Measurements from ENCODE around the gene ATP2C2. TPM values are rescaled to one million over a fixed set of nuclear protein-coding genes. Genes with fewer than 3 reads are reported as not detected.

Gene ATP2C2
- total RNA-seq, 1 experiment from 2014 or later = 4.0 TPM

- Histone ChIP-seq H3K14ac (ENCODE audit: insufficient read depth, low read length) (no peak overlapping the region), H4K5ac (ENCODE audit: insufficient read length, low read depth, low read length) (no peak overlapping the region), H3K79me1 (ENCODE audit: insufficient read depth, low read depth, low read length, poor library complexity, severe bottlenecking) (no peaks in the 10 kb centered on the region), H2BK12ac (ENCODE audit: insufficient read length, low read depth, low read length) (no peak overlapping the region), H3T11ph (ENCODE audit: low read length) (no peak overlapping the region), H3K79me2 (ENCODE audit: insufficient read depth, low read length) (no peaks in the 10 kb centered on the region), H3K4ac (ENCODE audit: low read depth, low read length) (no peak overlapping the region), H2BK20ac (ENCODE audit: low read depth, low read length, poor library complexity, severe bottlenecking) (no peak overlapping the region), H3K27me3 (ENCODE audit: insufficient read depth, low read length) (no peaks in the 10 kb centered on the region), H2AFZ (ENCODE audit: low read length) (no peak overlapping the region), H3K4me1 (ENCODE audit: insufficient read depth, low read length) (peaks cover 4% of the 10 kb centered on the region; the same call in 1 of the 2 replicates), H3K23me2 (ENCODE audit: insufficient read length, low read depth, low read length, poor library complexity, severe bottlenecking) (no peaks in the 10 kb centered on the region), H3K9me3 (ENCODE audit: control insufficient read depth, low read depth, low read length) (no peaks in the 10 kb centered on the region), H3K9ac (ENCODE audit: extremely low read depth, insufficient read length, low read length) (no peak overlapping the region), H3K18ac (ENCODE audit: insufficient read length, low read depth, low read length) (no peak overlapping the region), H3K27ac (ENCODE audit: insufficient read length, low read depth, low read length) (no peak overlapping the region), H2BK120ac (ENCODE audit: low read depth, low read length, poor library complexity, severe bottlenecking) (no peak overlapping the region), H2BK5ac (ENCODE audit: insufficient read length, low read length) (no peak overlapping the region), H4K91ac (ENCODE audit: insufficient read length, low read depth, low read length) (no peak overlapping the region), H3K4me2 (ENCODE audit: insufficient read depth, insufficient read length, low read length) (no peak overlapping the region), H4K8ac (replicated peaks; ENCODE audit: insufficient read length, low read depth, low read length) (no peak overlapping the region), H2AK5ac (ENCODE audit: insufficient read length, low read length) (no peak overlapping the region), H3K23ac (ENCODE audit: insufficient read length, low read depth, low read length) (no peak overlapping the region), H2BK15ac (ENCODE audit: low read depth, low read length) (no peak overlapping the region), H3K56ac (ENCODE audit: insufficient read length, low read depth, low read length) (no peak overlapping the region), H4K20me1 (ENCODE audit: control insufficient read depth, insufficient read depth, insufficient read length) (no peaks in the 10 kb centered on the region)
- Mint-ChIP-seq H3K27me3 (ENCODE audit: low read depth) (peaks cover 5% of the 10 kb centered on the region; the same call in 1 of the 2 replicates), H3K36me3 (ENCODE audit: insufficient read depth in 1 of 3, low read depth in 3 of 3) (no peaks in the 10 kb centered on the region), H3K27ac (no peak overlapping the region), H3K9me3 (peaks cover 0 to 4% of the 10 kb centered on the region in 2 experiments; a peak in 3 of 5 replicates), H3K4me1 (peaks cover 14 to 27% of the 10 kb centered on the region in 2 experiments), H3K4me3 (no peak overlapping the region)
- WGBS (ENCODE audit: extremely low coverage, insufficient read length, low lambda C conversion rate) = no CpG with 5 or more reads among the region's 7 CpGs
- DNase-seq = no peak
- TF ChIP-seq CTCF (conservative IDR thresholded peaks at IDR 0.05) = no peak
Observed at GRCh38 chr16:84378099-84378498, 9.8 kb downstream of the ATP2C2 start.

Measured in H9 (cell line).